OCI-LY7 (cell line): ENCODE measurements around the gene BPIFB2. TPM values are rescaled to one million over a fixed set of nuclear protein-coding genes. Genes with fewer than 3 reads are reported as not detected.

Experiments used
- BruUV-seq: library from RNA; stranded (reverse); fragments of 400-500 nt; replicated peaks from 2 replicates; lab custom pipeline; 2021; lab: Mats Ljungman, UMichigan
- CTCF ChIA-PET: fragments of 300-600 bp; sonication (Branson Sonifier 250); formaldehyde crosslinking; loops from one replicate; lab custom pipeline; 2022; ENCODE audit warnings: antibody characterized with exemption; ENCODE audit not compliant: unreplicated experiment; lab: Charles Lee
- POLR2A ChIA-PET: fragments of 300-600 bp; sonication (Branson Sonifier 250); formaldehyde crosslinking; loops from one replicate; lab custom pipeline; 2022; ENCODE audit warnings: antibody characterized with exemption; lab: Charles Lee
- DNase-seq: peaks from one replicate; pipeline ENCODE4 v3.0.0-alpha.2; 2015; ENCODE audit warnings: low spot score
- H2AFZ ChIP-seq: fragments of 200-600 bp; sonication (generic), shearing (Covaris generic); 2 replicates; pipeline ENCODE4 v1.6.1; 2014; ENCODE audit warnings: mild to moderate bottlenecking, antibody characterized with exemption, low read length, moderate library complexity
- H3K27ac ChIP-seq: fragments of 200-600 bp; sonication (generic); 2 replicates; pipeline ENCODE4 v1.5.1; 2014; ENCODE audit warnings: mixed run types, low read depth, mild to moderate bottlenecking, moderate library complexity, low read length, inconsistent platforms; ENCODE audit not compliant: poor library complexity, severe bottlenecking
- H3K36me3 ChIP-seq: fragments of 200-600 bp; sonication (generic); 2 replicates; pipeline ENCODE4 v1.6.1; 2014; ENCODE audit warnings: mild to moderate bottlenecking, antibody characterized with exemption, low read length, moderate library complexity, mixed read lengths; ENCODE audit not compliant: insufficient read depth
- H3K4me1 ChIP-seq: fragments of 200-600 bp; sonication (generic); 2 replicates; pipeline ENCODE4 v1.5.1; 2014; ENCODE audit warnings: mild to moderate bottlenecking, low read length; ENCODE audit not compliant: insufficient read depth, poor library complexity, severe bottlenecking
- H3K4me2 ChIP-seq: fragments of 200-600 bp; sonication (generic); 2 replicates; pipeline ENCODE4 v1.6.1; 2014; ENCODE audit warnings: mild to moderate bottlenecking, low read length
- H3K4me3 ChIP-seq: fragments of 200-600 bp; sonication (generic); 2 replicates; pipeline ENCODE4 v1.5.1; 2014; ENCODE audit warnings: mild to moderate bottlenecking, low read depth, low read length; ENCODE audit not compliant: poor library complexity, severe bottlenecking
- H3K79me2 ChIP-seq: fragments of 200-600 bp; sonication (generic); 2 replicates; pipeline ENCODE4 v1.6.1; 2016; ENCODE audit warnings: low read depth, mild to moderate bottlenecking, low read length, moderate library complexity, mixed read lengths; ENCODE audit not compliant: insufficient read depth
- H3K9me2 ChIP-seq: fragments of 200-600 bp; sonication (generic); 2 replicates; pipeline ENCODE4 v1.6.1; 2016; ENCODE audit warnings: mild to moderate bottlenecking, low read length, mixed read lengths; ENCODE audit not compliant: insufficient read depth
- H3K9me3 ChIP-seq: fragments of 200-600 bp; sonication (generic); 2 replicates; pipeline ENCODE4 v1.6.1; 2014; ENCODE audit warnings: mild to moderate bottlenecking, mixed run types, low read length, mixed read lengths
- H4K20me1 ChIP-seq: fragments of 200-600 bp; sonication (generic); 2 replicates; pipeline ENCODE4 v1.6.1; 2014; ENCODE audit warnings: mild to moderate bottlenecking, antibody characterized with exemption, low read length, moderate library complexity, mixed read lengths; ENCODE audit not compliant: insufficient read depth
- EZH2phosphoT487 ChIP-seq: fragments of 200-600 bp; sonication (generic); IDR thresholded peaks from 2 replicates; pipeline ENCODE4 v1.6.1; 2018; ENCODE audit warnings: low read depth, borderline replicate concordance, mild to moderate bottlenecking, mixed run types, antibody characterized with exemption, low read length, moderate library complexity, mixed read lengths
- intact Hi-C: fragments of 100-400 bp; cut with micrococcal nuclease; formaldehyde crosslinking; loops from one replicate; pipeline ENCODE4 v1.10.0; 2022; ENCODE audit not compliant: unreplicated experiment
- total RNA-seq, 2 experiments: library from RNA; depleted of rRNA in 1 of 2; stranded (reverse); fragments of >200 nt in 1 of 2; shearing (Covaris generic) in 1 of 2; gene quantifications; 2 replicates each; pipeline ENCODE4 v1.2.3, GENCODE V29; 2014 to 2022
- TF ChIP-seq, protein P1 (sequence below): fragments of 200-600 bp; sonication (generic); conservative IDR thresholded peaks from 2 replicates; pipeline ENCODE4 v1.5.1; 2014; ENCODE audit warnings: mild to moderate bottlenecking, antibody characterized with exemption, low read length, moderate library complexity, mixed read lengths

The BPIFB2 gene
- total RNA-seq, 2 experiments from 2014 or later = not detected

DNA sequence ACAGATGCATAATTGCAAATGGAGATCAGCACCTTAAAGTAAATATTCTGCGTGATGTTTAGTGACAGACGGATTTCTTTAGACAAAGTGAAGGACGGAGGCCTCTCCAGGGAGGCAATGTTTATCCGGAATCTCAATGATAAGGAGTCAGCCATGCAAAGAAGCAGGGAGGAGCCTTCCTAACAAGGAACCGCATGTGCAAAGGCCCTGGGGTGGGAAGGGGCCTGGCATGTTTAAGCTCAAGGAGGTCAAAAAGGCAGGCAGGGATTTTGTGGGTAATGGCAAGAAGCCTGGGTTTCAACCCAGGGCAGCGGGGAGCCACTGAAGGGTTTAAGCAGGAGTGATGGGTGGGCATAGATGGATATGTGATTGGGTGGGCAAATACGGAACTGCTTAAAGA lies 46.9 kb downstream of the BPIFB2 start:
- no TSS peak for BruUV-seq
- intact Hi-C loops = no loop called here
- Histone ChIP-seq H3K9me3 (no peaks in the 10 kb centered on the region), H3K4me3 (no peak overlapping the region), H3K4me2 (no peak overlapping the region), H2AFZ (no peak overlapping the region), H3K9me2 (no peaks in the 10 kb centered on the region), H3K36me3 (no peaks in the 10 kb centered on the region), H4K20me1 (no peaks in the 10 kb centered on the region), H3K27ac (no peak overlapping the region), H3K4me1 (no peaks in the 10 kb centered on the region), H3K79me2 (no peaks in the 10 kb centered on the region)
- POLR2A ChIA-PET = no interaction called here
- no peak for TF ChIP-seq EZH2phosphoT487
- TF ChIP-seq, protein P1, sequence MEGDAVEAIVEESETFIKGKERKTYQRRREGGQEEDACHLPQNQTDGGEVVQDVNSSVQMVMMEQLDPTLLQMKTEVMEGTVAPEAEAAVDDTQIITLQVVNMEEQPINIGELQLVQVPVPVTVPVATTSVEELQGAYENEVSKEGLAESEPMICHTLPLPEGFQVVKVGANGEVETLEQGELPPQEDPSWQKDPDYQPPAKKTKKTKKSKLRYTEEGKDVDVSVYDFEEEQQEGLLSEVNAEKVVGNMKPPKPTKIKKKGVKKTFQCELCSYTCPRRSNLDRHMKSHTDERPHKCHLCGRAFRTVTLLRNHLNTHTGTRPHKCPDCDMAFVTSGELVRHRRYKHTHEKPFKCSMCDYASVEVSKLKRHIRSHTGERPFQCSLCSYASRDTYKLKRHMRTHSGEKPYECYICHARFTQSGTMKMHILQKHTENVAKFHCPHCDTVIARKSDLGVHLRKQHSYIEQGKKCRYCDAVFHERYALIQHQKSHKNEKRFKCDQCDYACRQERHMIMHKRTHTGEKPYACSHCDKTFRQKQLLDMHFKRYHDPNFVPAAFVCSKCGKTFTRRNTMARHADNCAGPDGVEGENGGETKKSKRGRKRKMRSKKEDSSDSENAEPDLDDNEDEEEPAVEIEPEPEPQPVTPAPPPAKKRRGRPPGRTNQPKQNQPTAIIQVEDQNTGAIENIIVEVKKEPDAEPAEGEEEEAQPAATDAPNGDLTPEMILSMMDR = no peak
- CTCF ChIA-PET = no interaction called here
- no peak for DNase-seq

DNA sequence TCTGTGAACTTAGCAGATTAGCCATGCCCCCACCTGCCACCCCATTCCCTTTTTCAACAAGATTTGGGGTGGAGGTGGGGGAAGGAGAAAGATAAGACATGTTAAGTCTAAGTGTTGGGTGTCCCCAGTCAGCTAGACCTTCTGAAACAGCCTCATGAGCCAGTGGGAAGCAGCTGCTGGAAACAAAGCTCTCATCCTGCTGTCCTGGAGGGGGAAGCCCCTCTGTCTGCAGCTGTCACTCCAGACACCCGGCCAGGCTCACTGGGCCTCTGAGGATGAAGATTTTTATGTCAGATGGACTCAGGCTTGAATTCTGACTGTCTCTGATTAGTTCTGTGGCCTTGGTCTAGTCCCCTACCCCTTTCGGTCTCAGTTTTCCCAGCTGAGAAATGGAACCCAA lies 47.3 kb downstream of the BPIFB2 start:
- no peak overlapping the region for H2AFZ ChIP-seq
- no peaks in the 10 kb centered on the region for H3K4me1 ChIP-seq
- H3K27ac ChIP-seq = no peak overlapping the region
- H3K36me3 ChIP-seq = no peaks in the 10 kb centered on the region
- no peaks in the 10 kb centered on the region for H3K79me2 ChIP-seq
- no peaks in the 10 kb centered on the region for H4K20me1 ChIP-seq
- POLR2A ChIA-PET = no interaction called here
- H3K4me3 ChIP-seq = no peak overlapping the region
- no peaks in the 10 kb centered on the region for H3K9me3 ChIP-seq
- H3K4me2 ChIP-seq = no peak overlapping the region
- no TSS peak for BruUV-seq
- intact Hi-C loops = no loop called here
- CTCF ChIA-PET = no interaction called here
- no peak for TF ChIP-seq EZH2phosphoT487
- TF ChIP-seq, protein P1 = no peak
- no peaks in the 10 kb centered on the region for H3K9me2 ChIP-seq
- DNase-seq = no peak

DNA sequence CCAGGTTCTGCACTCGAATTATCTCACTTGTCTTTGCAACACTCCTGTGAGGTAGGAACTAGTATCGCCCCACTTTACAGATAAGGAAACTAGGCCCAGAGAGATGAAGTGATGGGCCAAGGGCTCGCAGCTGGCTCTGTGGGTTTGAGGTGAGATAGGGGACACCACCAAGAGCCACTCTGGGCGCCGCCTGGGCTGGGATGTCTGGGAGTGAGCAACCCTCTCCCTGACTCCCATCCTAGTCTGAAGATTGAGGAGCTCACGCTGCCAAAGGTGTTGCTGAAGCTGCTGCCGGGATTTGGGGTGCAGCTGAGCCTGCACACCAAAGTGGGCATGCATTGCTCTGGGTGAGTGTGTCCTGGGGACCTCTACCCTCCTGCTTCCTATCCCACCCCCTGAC lies 51.6 kb downstream of the BPIFB2 start:
- Histone ChIP-seq H3K36me3 (no peaks in the 10 kb centered on the region), H4K20me1 (no peaks in the 10 kb centered on the region), H3K27ac (no peak overlapping the region), H3K4me2 (no peak overlapping the region), H3K79me2 (no peaks in the 10 kb centered on the region), H2AFZ (no peak overlapping the region), H3K9me2 (no peaks in the 10 kb centered on the region), H3K9me3 (no peaks in the 10 kb centered on the region), H3K4me1 (no peaks in the 10 kb centered on the region), H3K4me3 (no peak overlapping the region)
- POLR2A ChIA-PET = no interaction called here
- no peak for TF ChIP-seq EZH2phosphoT487
- TF ChIP-seq, protein P1 = no peak
- intact Hi-C loops = no loop called here
- BruUV-seq = no TSS peak
- DNase-seq = no peak
- CTCF ChIA-PET = no interaction called here
